ENCODE measurements around the gene HLA-DOB.
A peak's percentile ranks its signal among the peaks of the same experiment; 100 is the strongest.

GRCh38 chr6:32785781-32786533 lies 30.8 kb downstream of the HLA-DOB start:
- TF ChIP-seq RAD21 (conservative IDR thresholded peaks at IDR 0.05) (peak; percentile 79), CTCF (IDR thresholded peaks at IDR 0.05; ENCODE audit: poor library complexity, severe bottlenecking) (peak; percentile 75)

All from neural cell (in vitro differentiated cells).